Measurements from ENCODE around the gene TEX28.
"Not testable (repeated sequence)": the region's sequence is repeated elsewhere in the genome, so short reads cannot be mapped to it uniquely, and the experiment has no call there.

TEX28 gene
- 0 reads per million in 9 experiments for total RNA-seq

GRCh38 chrX:154294791-154295574 is at the start of gene TEX28:
Gene TEX28, minus strand, starts transcription at chrX:154295124. Its CDS starts 3,007 bp downstream, at chrX:154292117.
- Mint-ChIP-seq H3K36me3 (ENCODE audit: insufficient read depth) (no peaks in the 10 kb centered on the region), H3K4me3 (no peak within 1 kb of the TSS), H3K27ac (no peak within 1 kb of the TSS), H3K9me3 (no peaks in the 10 kb centered on the region), H3K4me1 (ENCODE audit: low read depth in 2 of 2) (no peaks in the 10 kb centered on the region), H3K27me3 (no peaks in the 10 kb centered on the region)
- ATAC-seq (replicated peaks) (no peak), DNase-seq (no peak)

DNA sequence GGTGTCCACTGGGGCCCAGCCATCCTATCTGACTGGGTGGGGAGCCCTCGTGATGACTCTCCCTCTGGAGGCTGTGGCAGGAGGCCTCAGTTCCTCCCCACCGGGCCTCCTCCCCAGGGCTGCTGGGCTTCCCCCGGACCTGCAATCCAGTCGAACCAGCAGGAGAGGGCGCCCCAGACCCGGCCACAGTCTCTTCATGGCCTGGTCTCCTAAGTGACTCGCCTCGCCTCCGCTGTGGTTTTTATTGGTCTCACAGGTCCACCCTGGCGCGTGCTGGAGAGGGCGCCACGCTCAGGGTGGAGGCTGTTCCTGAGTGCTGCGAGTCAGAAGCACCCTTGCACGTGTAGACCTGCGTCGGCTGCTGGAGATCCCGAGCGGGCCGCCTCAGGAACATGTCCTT is 48.7 kb upstream of the TEX28 start:
- ATAC-seq (replicated peaks), result peak; percentile 36
- H3K4me3 Mint-ChIP-seq, DNase-seq, H3K27ac Mint-ChIP-seq, H3K27me3 Mint-ChIP-seq, H3K9me3 Mint-ChIP-seq: not testable (repeated sequence)
- peaks cover 8 to 10% of the 10 kb centered on the region in 2 donors for H3K4me1 Mint-ChIP-seq (ENCODE audit: low read depth in 2 of 2)
- peaks cover 18% of the 10 kb centered on the region for H3K36me3 Mint-ChIP-seq (ENCODE audit: insufficient read depth)

DNA sequence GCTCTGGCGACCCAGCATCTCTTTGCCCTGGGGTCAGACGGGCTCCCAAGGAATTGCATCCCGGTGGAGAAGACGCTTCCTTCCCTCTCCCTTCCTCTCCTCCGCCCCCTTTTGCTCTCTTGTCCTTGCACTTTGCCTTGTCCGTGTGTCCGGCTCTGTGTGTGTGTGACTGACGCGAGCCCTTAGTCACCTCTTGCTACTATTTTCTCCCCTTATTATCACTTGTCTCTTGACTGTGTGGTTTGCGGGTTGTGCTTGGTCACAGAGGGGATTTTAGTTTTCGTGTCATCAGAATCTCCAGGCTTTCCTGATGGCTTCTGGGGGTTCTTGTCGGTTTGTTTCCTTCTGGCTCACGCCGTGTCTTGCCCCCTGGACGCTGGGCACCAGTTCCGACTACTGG is 48.1 kb upstream of the TEX28 start:
- not testable (repeated sequence) for H3K27me3 Mint-ChIP-seq; H3K27ac Mint-ChIP-seq; H3K4me3 Mint-ChIP-seq; H3K9me3 Mint-ChIP-seq; DNase-seq; H3K4me1 Mint-ChIP-seq (ENCODE audit: low read depth in 2 of 2)
- ATAC-seq (replicated peaks), result peak; percentile 13
- H3K36me3 Mint-ChIP-seq (ENCODE audit: insufficient read depth), result peaks cover 12% of the 10 kb centered on the region

- H3K27ac Mint-ChIP-seq; DNase-seq; H3K9me3 Mint-ChIP-seq; H3K4me1 Mint-ChIP-seq (ENCODE audit: low read depth in 2 of 2); H3K27me3 Mint-ChIP-seq; H3K36me3 Mint-ChIP-seq (ENCODE audit: insufficient read depth); H3K4me3 Mint-ChIP-seq: not testable (repeated sequence)
- ATAC-seq (replicated peaks), result peak; percentile 59
Observed at GRCh38 chrX:154341399-154342298, 46.7 kb upstream of the TEX28 start.

DNA sequence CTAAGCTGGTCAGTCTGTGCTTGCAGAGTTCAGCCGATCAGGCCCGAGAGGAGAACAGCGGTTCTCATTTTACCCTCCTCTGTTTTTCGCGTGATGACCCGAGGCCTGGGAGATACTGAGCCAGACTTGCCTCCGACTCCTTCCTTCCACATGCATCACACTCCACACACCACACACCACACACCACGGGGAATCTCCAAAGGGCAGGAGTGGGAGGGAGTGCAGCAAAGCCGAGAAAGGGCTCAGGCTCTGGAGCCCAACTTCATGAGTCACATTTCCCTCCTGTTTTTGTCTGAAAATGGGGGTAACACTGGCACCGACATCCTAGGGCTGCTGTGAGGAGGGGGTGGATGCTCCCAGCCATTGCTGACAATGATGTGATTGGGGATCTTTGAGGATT is 39.6 kb upstream of the TEX28 start:
- peaks cover 3% of the 10 kb centered on the region for H3K36me3 Mint-ChIP-seq (ENCODE audit: insufficient read depth)
- ATAC-seq (replicated peaks), result no peak
- H3K4me1 Mint-ChIP-seq (ENCODE audit: low read depth in 2 of 2), result peaks cover 5 to 15% of the 10 kb centered on the region in 2 donors
- H3K27me3 Mint-ChIP-seq, result no peaks in the 10 kb centered on the region
- no peaks in the 10 kb centered on the region for H3K9me3 Mint-ChIP-seq
- no peak for DNase-seq
- H3K4me3 Mint-ChIP-seq, result no peak overlapping the region
- H3K27ac Mint-ChIP-seq, result peak overlapping the region in 1 of 2 donors; percentile 87

GRCh38 chrX:154333837-154334271 is 38.9 kb upstream of the TEX28 start:
- Mint-ChIP-seq H3K4me1 (ENCODE audit: low read depth in 2 of 2) (peaks cover 5 to 15% of the 10 kb centered on the region in 2 donors), H3K27ac (peak overlapping the region; percentile 49 to 87), H3K36me3 (ENCODE audit: insufficient read depth) (peaks cover 3% of the 10 kb centered on the region), H3K9me3 (no peaks in the 10 kb centered on the region), H3K27me3 (no peaks in the 10 kb centered on the region), H3K4me3 (peak overlapping the region in 1 of 2 donors; percentile 36)
- no peak for DNase-seq
- peak; percentile 22 for ATAC-seq (replicated peaks)

DNA sequence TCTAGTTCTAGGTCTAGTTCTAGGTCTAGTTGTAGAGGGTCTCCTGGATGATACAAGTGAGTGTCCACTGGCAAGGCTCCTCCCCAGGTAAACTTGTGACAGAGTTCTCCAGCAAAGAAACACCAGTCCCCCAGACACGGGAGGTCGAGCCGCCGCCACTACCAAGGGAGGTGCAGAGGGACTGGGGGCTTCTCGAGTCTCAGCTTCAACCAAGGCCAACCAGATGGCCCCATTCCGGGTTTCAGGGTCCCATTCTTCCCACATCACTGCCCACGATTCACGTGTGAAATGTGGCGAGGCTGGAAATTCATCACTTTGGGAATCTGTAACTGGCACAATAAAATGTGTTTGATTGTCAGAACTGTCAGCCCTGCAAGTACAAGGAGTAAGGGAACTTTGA is 38.2 kb upstream of the TEX28 start:
- Mint-ChIP-seq H3K4me3 (no peak overlapping the region), H3K27ac (no peak overlapping the region), H3K9me3 (no peaks in the 10 kb centered on the region), H3K36me3 (ENCODE audit: insufficient read depth) (peaks cover 3% of the 10 kb centered on the region), H3K27me3 (no peaks in the 10 kb centered on the region), H3K4me1 (ENCODE audit: low read depth in 2 of 2) (peaks cover 9 to 18% of the 10 kb centered on the region in 2 donors)
- ATAC-seq (replicated peaks) (no peak), DNase-seq (no peak)

- ATAC-seq (replicated peaks), result no peak
- Mint-ChIP-seq H3K27ac (no peak overlapping the region), H3K4me3 (no peak overlapping the region), H3K4me1 (ENCODE audit: low read depth in 2 of 2) (peaks cover 11 to 23% of the 10 kb centered on the region in 2 donors), H3K27me3 (no peaks in the 10 kb centered on the region), H3K36me3 (ENCODE audit: insufficient read depth) (peaks cover 3% of the 10 kb centered on the region), H3K9me3 (no peaks in the 10 kb centered on the region)
- no peak for DNase-seq
Observed at GRCh38 chrX:154332561-154332960, 37.6 kb upstream of the TEX28 start.

DNA sequence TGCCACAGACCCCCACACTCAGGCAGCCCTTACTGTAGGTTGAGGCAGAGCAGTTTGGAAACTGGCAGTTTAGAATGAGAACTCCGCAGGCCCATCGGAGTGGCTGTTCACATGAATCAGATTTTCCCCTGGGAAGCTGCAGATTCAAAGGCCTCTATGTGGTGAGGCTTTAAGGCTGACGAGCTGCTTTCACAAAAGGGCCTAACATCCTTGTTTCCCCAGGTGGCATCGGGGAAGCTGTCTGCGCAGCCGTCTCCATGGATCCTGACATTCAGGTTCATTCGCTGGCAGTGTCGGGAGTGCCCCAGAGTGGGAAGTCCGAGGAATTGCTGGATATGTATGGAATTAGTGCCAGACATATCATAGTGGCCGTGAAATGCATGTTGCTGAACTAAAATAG is 34.4 kb upstream of the TEX28 start:
- H3K9me3 Mint-ChIP-seq, result no peaks in the 10 kb centered on the region

DNA sequence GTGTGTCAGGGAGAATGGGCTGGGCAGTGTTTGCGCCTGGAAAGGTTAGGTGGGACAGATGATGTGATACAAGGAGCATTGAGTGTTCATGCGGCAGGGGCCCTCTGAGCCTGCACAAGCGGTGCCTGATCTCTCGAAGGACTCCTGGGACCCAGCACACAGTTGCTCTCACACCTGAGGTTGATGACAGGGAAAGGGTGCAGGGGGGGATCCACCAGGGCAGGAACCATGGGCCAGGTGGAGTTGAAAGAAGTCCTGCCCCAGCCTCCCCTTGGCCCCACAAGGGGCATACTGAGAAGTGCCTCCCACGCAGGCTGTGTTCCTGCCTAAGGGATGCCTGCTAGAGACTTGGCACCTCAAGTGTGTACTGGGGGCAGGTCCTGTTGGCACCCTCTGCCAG is 33.7 kb upstream of the TEX28 start:
- DNase-seq (no peak), ATAC-seq (replicated peaks) (no peak)
- Mint-ChIP-seq H3K27ac (peak overlapping the region in 1 of 2 donors; percentile 46), H3K4me1 (ENCODE audit: low read depth in 2 of 2) (peaks cover 25 to 29% of the 10 kb centered on the region in 2 donors), H3K9me3 (no peaks in the 10 kb centered on the region), H3K27me3 (no peaks in the 10 kb centered on the region), H3K4me3 (no peak overlapping the region), H3K36me3 (ENCODE audit: insufficient read depth) (peaks cover 3% of the 10 kb centered on the region)

More for the DNA sequence above, 34.4 kb upstream of the TEX28 start:
- Mint-ChIP-seq H3K4me1 (ENCODE audit: low read depth in 2 of 2) (peaks cover 29 to 33% of the 10 kb centered on the region in 2 donors), H3K27ac (no peak overlapping the region), H3K27me3 (no peaks in the 10 kb centered on the region), H3K4me3 (no peak overlapping the region), H3K36me3 (ENCODE audit: insufficient read depth) (peaks cover 3% of the 10 kb centered on the region)
- ATAC-seq (replicated peaks) (no peak), DNase-seq (no peak)

DNA sequence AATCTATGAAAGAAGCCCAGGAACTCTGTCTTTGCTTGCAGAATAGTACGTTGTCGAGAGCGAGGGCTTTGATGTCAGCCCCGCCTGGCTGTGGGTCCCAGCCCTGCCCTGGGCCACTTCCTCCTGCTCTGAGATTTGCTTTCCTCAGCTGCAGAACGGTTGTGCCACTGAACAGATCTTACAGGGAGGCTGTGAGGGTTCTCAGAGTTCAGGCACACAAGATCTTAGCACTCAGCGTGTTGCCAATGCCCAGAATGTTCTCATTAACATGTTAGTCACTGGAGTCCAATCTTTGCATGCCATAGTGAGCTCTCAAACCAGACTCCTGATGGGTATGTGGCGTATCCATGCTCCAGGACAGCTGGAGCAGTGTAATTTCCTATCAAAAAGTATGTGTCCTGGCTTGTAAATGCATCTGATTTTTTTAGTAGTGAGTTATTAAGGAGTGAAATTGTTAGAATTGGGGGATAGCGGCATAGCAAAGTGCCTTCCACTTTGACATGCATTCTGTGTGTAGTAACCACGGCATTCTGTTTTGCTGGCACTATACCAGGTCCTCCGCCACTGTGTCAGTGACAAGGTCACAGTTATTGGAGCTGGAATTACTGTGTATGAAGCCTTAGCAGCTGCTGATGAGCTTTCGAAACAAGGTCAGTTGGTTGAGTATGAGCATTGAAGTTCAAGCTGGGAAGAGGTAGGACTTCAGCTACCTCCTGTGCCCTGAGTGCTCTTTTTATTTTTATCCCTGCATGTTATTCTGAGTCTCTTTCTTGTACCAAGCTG is 32.3 kb upstream of the TEX28 start:
- DNase-seq (peak in 2 of 3 experiments; percentile 29 to 39), ATAC-seq (replicated peaks) (peak; percentile 98)
- Mint-ChIP-seq H3K36me3 (ENCODE audit: insufficient read depth) (peaks cover 3% of the 10 kb centered on the region), H3K27ac (peak overlapping the region in 1 of 2 donors; percentile 79), H3K4me3 (peak overlapping the region; percentile 65), H3K9me3 (no peaks in the 10 kb centered on the region), H3K27me3 (no peaks in the 10 kb centered on the region), H3K4me1 (ENCODE audit: low read depth in 2 of 2) (peaks cover 24 to 27% of the 10 kb centered on the region in 2 donors)

DNA sequence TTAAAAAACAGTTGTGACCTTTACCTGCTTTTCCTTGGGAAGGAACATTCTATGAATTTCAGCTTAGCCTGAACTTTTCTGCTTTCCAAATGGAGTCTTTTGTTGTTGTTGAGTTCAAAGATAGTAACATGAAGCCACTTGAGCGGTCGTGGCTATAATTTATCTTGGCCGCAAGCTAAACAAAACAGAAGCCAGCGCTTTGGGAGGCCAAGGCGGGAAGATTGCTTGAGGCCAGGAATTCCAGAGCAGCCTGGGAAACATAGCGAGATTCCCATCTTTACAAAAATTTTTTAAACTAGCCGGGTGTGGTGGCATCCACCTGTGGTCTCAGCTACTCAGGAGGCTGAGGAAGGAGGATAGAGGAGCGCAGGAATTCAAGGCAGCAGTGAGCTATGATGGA is 30.6 kb upstream of the TEX28 start:
- Mint-ChIP-seq H3K9me3 (no peaks in the 10 kb centered on the region), H3K4me1 (ENCODE audit: low read depth in 2 of 2) (peaks cover 29 to 34% of the 10 kb centered on the region in 2 donors), H3K4me3 (no peak overlapping the region), H3K36me3 (ENCODE audit: insufficient read depth) (peaks cover 3% of the 10 kb centered on the region), H3K27me3 (no peaks in the 10 kb centered on the region), H3K27ac (peak overlapping the region; percentile 63 to 69)
- DNase-seq, result no peak
- no peak for ATAC-seq (replicated peaks)

DNA sequence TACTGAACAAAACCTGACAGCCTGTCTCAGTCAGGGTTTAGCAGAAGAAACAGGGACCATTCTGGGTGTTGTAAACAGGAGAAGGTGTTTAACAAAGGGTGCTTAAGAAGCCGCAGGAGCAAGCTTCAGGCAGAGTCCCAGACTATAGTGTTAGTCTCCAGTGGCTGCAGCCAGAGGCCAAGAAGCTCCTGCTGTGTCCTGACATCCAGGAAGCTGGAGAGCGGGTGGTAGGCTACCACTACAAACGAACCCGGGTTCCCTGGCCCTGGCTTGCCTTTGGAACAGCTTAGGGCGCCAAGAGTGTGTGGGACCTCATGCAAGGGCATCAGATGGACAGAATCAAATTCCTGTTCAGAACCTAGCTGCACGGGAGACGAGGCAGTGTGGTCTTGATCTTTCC is 28.6 kb upstream of the TEX28 start:
- Mint-ChIP-seq H3K27me3 (no peaks in the 10 kb centered on the region), H3K4me3 (no peak overlapping the region), H3K4me1 (ENCODE audit: low read depth in 2 of 2) (peaks cover 34 to 36% of the 10 kb centered on the region in 2 donors), H3K9me3 (no peaks in the 10 kb centered on the region), H3K27ac (no peak overlapping the region), H3K36me3 (ENCODE audit: insufficient read depth) (no peaks in the 10 kb centered on the region)
- ATAC-seq (replicated peaks) (no peak), DNase-seq (no peak)

Measured in effector memory CD8-positive, alpha-beta T cell (primary cell).